Activated T-helper 9 cell treated with anti-CD3 and anti-CD28 coated beads, Interleukin-2, amount 50 U/mL, for 16 hours (primary cell): ENCODE results near the gene STON1.
"Not testable (repeated sequence)": the region's sequence is repeated elsewhere in the genome, so short reads cannot be mapped to it uniquely, and the experiment has no call there.

Experiments used
- DNase-seq: peaks from one replicate; pipeline ENCODE4 v3.0.0-alpha.2; 2020; ENCODE audit warnings: low read depth

Gene STON1

DNA sequence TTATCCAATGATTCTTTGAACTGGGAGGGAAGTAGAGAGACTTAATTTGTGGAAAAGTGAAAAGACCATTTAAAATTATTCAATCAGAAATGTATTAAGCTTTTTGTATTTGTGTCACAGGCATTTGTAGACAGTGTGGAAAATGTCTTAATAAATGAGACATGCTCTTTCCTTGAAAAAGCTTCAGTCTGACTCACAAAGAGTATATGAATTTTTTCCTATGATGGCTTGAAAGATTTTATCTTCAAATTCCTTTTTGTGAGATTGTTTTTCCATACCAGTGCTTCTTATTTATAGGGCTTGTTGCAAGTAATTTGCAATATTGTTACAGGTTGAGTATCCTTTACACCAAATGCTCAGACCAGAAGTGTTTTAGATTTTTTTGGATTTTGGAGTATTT lies 39.5 kb downstream of the STON1 start:
- DNase-seq = no peak

DNA sequence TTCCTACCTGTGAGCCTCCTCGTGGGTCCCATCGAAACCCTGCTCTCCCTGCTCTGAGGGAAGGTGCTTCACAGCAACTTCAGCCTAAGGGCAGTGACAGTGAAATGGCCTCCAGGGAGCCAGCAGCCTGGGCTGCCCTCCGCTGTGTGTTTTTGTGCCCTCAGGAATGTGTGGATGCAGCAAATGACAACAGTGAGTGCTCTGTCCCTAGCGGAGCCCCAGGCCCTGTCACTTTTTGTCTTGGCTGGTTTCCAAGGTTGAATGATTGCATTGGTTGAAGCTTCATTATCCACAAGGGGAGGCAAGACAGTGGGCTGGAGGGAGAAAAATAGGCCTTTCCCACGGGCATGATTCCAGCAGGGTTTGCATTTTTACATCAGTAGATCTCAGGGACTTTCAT lies 42.9 kb downstream of the STON1 start:
- no peak for DNase-seq

DNA sequence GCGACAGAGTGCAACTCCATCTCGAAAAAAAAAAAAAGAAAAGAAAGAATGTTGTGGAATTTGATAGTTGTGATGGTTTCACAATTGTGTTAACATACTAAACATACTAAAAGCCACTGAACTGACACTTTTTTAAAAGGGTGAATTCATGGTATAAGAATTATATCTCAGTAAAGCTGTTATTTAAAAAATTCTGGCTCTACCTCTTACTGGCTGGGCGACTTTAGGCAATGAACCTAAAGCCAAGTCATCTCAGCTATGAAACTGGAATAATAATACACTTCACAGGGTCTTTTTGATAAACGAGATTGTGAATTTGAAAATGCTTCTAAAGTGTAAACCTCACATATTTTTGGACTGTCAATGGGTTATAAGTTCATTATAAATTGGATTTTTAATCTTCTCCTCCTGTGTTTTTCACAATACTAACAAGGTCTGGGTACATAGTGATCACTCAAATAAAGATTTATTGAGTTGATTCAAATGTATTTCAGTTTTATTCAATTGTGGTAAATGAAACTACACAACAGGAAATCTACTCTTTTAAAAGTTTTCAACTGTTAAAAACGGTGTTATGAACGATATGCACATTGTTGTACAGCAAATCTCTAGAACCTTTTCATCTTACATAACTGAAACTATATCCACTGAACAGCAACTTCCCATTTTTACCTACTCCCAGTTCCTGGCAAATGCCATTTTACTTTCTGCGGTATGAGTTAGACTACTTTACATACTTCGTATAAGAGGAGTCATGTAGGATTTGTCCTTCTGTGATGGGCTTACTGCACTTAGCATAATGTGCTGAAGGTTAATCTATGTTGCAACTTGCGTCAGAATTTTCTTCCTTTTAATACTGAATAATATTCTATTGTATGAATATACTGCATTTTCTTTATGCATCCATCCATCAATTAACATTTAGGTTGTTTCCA lies 44.7 kb downstream of the STON1 start:
- DNase-seq = no peak

DNA sequence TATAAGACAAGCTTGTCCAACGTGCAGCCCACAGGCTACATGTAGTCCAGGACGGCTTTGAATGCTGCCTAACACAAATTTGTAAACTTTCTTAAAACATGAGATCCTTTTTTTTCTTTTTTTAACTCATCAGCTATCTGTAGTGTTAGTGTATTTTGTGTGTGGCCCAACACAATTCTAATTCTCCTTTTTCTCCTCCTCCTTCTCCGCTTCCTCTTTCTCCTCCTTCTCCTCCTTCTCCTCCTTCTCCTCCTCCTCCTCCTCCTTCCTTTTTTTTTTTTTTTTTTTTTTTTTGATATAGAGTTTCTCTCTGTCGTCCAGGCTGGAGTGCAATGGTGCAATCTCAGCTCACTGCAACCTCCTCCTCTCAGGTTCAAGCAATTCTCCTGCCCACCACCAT lies 48.4 kb downstream of the STON1 start:
- no peak for DNase-seq

DNA sequence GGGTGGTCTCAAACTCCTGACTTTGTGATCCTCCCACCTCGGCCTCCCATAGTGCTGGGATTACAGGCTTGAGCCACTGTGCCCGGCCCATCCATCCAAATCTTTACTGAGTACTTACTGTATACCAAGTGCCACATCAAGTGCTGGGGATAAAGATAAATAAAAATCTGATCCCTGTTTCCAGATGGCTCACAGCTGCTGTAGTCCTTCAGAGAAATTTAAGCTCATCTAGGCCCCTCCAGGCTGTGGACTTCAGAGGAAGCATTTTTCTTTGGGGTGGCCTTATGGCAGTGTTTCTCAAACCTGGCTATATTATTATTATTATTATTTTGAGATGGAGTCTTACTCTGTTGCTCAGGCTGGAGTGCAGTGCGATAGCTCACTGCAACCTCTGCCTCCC lies 54.0 kb downstream of the STON1 start:
- no peak for DNase-seq

DNA sequence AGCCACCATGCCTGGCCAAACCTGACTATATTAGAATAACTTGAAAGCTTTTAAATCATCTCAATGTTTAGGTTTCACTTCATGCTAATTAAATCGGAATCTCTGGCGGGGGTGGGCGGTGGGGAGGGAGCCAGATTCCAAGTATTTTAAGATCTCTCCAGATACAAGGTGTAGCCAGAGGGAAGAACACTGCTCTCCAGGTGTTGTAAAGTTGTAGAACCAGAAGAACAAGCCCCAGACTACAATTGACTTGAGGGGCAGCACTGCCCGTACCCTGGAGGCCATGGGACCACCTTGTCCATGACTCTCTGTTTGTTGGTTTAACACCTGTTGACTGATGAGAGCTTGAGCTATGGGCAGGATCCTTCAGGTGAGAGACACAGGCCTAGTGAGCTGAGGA lies 54.6 kb downstream of the STON1 start:
- no peak for DNase-seq

DNA sequence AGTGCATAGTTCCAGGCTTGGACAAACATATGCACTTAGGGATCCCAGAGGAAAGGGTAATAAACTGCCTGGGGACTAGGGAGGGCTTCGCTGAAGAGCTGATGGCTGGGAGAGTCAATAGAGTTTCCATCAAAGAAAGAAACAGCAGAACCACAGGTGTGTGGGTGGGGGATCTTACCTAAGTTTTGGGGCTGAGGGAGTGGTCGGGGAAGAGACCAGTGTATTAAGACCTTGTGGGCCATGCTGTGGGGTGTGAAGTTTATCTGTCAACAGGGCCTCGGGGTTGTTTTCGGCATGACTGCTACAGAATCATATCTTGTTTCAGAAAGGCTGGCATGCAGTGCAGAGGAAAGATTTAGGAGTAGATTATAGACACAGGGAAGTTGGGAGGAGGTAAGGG lies 56.5 kb downstream of the STON1 start:
- DNase-seq = no peak

DNA sequence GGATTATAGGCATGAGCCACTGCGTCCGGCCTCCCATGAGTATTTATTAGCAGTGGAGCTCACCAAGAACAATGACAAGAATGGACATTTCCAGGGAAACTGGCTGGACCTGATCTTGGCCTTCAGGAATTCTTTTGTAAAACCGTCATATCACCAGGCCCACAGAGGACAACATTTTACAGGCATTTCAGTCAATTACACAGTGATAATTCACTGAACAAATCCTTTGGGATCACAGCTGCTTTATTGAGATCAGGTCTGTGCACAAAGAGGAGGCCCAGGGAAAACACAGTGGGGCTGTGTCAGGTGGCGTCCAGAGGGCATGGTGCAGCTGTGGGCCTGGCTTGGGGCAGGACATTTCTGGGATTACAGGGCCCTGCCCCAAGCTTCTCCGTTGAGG lies 57.6 kb downstream of the STON1 start:
- no peak for DNase-seq

DNA sequence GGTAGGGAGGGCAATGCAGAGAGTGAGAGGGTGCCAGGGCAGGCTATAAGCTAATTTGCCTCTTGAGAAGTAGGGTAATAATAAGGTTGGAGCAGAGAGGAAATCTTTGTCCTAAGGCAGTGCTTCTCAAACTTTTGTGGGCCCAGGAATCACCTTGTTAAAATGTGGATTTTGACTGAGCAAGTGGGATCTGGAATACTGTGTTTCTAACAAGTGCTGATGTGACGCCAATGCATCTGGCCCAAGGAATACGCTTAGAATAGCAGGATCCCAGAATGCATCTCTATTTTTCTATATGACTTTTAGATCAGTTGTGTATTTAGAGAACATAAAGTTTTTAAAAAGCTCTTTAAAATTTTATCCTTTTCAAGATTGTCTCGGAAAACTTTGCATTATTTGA lies 58.0 kb downstream of the STON1 start:
- no peak for DNase-seq

DNA sequence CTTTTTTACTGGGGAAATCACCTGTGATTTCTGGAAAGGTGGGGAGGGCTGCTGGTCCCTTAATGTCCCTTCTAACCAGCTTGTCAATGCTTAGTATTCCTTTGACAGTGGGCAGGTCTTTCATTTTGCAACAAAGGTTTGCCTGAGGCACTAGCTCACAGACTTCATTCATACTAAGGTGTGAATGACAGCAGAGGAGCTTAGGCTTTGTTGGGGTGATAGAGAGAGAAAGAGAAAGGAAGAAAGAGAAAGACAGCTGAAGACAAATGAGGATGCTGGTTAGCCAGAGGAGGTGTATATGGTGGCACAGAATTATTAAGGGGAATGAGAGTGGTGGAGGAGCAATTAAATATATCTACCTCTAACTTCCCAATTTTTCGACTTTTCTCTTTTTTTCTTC lies 58.8 kb downstream of the STON1 start:
- no peak for DNase-seq

DNA sequence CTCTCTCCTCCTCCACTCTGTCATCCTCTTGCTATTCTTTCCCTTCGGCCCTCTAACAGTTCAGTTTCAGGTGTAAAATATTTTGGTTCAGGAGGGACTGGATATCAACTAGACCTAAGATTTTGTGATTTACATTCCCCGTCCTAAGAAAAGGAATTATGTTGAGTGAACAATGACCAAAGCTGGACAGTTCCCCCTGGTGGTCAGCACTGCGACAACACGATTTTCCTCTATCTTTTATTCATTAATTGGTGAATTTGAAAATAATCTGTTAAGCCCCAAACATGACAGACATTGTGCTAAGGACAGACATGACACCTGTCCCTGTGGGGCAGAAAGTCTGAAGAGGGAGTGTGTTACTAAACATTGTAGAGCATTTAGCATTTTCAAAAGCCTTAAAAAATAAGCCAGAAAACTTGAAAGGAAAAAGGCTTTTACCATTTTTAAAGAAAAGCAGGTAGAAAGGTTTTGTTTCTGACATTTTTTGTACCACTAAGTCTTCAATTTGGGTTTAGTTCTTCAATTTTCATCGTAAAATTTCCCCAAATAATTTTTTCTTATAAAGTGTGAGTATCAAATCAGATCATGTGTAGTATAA lies 59.3 kb downstream of the STON1 start:
- no peak for DNase-seq

DNA sequence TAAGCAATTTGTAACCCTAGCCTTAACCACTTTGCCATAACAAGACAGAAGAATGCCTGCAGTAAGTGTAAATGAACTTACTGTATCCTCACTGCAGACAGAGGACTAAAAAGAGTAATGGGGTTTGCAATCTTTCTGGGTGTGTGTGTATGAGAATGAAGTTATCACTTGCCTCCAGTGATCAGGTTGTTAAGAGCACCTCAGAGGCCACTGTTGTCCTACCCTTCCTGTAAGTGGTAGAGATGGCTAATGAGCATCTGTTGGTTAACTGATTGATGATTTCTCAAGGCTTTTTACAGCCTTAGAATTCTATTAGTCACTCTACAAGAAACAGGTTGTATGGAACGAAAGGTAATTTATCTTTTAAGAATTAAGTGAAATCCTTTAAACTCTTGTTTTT lies 60.1 kb downstream of the STON1 start:
- DNase-seq = no peak

DNA sequence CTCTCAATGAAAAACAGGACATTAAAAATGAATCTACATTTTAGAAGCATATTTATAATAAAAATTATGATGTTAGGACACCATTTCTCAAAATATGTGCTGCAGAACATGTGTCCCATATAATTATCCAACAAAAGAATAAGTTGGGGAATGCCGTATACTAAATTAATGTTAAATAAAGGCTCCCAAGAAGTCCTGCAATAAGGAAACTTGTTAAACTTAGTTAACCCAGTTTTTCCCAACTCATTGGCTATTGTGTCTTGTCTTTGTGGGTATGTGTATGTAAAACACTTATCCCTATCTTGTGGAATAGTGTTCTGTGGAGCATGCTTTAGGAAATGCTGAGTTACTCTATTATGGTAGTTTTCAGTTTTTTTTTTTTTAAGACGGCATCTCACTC lies 62.1 kb downstream of the STON1 start:
- DNase-seq = no peak

DNA sequence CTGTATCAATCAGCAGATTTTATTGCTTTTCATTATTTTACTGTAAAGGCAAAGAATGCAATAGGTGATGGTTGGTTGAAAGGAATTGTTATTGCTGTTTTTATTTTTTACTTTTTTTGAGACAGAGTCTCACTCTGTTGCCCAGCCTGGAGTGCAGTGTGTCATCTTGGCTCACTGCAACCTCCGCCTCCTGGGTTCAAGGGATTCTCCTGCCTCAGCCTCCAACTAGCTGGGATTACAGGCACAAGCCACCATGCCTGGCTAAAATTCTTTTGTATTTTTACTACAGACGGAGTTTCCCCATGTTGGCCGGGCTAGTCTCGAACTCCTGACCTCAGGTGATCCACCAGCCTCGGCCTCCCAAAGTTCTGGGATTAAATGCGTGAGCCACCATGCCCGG lies 66.8 kb downstream of the STON1 start:
- not testable (repeated sequence) for DNase-seq

DNA sequence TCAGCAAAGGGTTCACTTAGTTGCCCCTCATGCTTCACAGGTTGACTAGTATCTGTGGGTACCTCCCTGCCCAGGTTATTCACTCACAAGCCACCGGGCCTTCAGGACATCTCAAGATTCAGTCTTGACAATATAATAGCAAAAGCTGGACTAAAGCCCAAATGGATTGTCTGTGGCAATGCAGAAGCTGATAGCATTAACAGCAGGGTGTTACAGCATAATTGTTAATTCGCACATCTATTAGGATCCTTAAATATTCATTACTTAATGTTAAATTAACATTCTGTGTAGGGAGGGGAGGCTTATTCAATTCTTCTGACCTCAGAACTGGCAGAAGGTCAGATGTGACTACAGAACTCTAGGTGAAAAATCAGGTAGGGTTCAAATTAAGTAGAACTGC lies 67.5 kb downstream of the STON1 start:
- DNase-seq = no peak

DNA sequence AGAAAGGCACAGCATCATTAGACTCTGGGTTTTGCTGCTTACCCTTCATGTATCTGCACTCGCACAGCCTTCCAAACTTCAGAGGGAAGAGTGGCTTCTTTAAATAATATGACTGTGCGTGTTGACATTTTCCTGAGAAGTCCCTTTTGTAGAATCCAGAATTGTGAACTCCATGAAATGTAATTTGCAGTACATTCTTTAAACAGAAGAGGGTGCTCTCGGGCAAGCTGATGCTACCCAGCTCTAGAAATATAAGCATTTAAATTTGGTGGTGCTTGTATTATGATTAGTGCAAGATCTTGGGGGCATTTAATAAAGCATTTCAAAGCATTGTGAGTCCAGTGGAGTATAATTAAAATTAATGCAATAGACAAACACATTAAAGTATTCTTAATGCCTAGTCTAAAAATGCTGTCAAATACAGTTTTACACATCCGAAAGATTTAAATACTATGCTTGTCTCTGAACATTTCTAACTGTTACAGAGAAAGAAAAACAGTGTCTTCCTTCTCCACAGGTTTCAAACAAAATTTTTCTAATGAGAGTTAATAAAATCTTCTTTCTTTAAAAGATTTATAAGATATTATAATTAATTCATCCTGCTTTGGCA lies 70.4 kb downstream of the STON1 start:
- no peak for DNase-seq

DNA sequence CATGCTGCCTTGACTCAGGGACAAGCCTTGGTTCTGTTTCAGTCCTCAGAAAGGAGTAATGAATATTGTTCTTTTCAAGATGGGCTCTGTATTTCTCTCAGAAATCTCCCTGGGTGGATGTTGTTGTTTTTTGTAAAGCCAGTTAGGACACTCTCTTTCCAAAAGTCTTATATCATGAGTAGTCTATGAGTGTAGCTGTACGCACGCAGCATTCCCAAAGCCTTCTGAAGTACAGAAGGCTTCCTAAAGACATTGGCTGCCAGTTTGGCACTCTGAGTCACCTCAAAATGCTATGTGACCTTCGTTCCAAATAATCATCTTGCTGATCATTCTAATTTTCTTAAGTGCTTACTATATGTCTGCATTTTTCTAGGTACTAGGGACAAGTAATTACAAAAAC lies 71.0 kb downstream of the STON1 start:
- DNase-seq = no peak

DNA sequence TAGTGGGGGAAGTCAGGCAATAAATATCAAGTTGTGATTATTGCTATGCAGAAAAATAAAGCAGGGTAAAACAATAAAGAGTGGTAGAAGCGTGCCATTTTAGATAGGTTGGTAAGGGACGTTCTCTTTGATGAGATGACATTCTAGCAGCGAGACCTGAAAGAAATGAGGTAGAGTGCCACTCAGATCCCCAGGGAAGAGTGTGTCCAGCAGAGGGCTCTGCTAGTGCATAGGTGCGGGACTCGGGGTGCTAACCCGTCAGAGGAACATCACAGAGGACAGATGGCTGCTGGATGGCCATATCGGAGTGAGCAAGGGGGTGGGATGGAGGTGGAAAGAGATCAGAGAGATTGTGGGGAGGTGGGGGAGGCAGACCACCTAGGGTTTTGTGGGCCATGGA lies 71.4 kb downstream of the STON1 start:
- no peak for DNase-seq

DNA sequence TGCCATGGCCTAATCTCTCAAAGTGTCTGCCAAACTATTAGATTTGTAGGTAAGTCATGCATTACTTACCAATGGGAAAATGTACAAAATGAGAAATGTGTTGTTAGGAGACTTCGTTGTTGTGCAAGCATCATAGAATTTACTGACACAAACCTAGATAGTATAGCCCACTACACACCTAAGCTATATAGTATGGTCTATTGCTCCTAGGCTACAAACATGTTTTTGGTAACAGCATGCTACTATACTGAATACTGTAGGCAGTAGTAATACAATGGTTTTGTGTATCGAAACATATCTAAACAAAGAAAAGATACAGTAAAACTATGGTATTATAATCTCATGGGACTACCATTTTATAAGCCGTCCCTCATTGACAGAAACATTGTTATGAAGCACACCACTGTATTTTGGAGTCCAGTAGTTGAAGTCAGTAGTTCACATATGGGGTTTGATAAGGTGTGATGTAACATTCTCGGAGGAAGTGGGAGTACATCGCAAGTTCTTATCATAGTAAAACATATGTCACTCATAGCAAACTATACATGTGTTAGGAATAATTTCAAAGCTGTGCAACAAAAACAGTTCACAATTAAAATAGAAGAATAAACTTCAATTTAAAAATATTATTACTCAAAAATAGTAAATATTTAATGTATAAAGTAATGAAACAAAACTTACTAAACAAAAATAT lies 75.7 kb downstream of the STON1 start:
- no peak for DNase-seq

DNA sequence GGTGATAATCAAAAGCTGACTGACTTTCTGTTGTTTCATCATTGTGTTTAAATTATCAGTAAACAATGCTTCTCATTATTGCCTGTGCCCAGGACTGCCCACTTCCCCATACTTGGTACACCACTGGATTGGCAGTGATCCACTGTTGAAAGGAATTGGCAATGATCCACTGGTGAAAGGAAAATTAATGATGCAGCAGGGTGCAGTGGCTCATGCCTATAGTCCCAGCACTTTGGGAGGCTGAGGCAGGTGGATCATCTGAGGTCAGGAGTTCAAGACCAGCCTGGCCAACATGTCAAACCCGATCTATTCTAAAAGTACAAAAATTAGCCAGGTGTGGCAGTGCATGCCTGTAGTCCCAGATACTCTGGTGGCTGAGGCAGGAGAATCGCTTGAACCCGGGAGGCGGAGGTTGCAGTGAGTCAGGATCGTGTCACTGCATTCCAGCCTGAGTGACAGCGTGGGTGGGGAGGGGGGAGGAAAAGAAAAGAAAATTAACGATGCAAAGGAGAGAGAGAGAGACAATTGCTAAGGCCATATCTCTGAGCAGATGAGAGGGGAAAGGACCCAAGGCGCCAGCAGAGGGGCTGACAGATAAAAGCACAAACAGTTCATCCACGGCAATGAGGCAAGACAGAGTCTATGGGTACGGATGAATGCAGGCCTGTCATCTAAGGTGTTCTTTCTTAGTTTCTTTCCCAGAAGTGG lies 77.5 kb downstream of the STON1 start:
- no peak for DNase-seq

DNA sequence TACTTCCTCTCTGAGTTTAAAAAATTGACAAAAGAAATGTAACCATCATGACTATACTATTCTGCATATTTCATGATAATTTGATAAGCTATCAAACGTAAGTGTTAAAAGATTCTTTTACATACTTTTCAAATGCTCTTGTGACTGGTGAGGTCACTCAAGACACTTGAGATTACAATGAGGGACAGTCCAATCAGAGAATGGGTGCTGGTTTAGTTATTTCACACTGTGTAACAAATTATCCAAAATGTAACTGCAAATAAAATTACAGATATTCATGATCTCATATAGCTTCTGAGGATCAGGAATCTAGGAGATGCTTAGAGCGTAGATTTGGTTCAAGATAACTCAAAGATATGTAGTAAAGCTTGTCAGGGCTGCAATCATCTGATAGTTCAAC lies 83.3 kb downstream of the STON1 start:
- no peak for DNase-seq

DNA sequence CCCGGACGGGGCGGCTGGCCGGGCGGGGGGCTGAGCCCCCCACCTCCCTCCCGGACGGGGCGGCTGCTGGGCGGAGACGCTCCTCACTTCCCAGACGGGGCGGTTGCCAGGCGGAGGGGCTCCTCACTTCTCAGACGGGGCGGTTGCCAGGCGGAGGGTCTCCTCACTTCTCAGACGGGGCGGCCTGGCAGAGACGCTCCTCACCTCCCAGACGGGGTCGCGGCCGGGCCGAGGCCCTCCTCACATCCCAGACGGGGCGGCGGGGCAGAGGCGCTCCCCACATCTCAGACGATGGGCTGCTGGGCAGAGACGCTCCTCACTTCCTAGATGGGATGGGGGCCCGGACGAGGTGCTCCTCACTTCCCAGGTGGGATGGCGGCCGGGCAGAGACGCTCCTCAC lies 84.6 kb downstream of the STON1 start:
- not testable (repeated sequence) for DNase-seq
